GM23338 (cell line): Measurements from ENCODE around the gene FGF11.

Source experiments
- CTCF ChIP-seq, 2 experiments: fragments of 200-600 bp in 1 of 2; sonication (generic) in 1 of 2; conservative IDR thresholded peaks; 2 replicates each; pipeline versions ENCODE4 v1.5.1 to v1.6.1; 2016 to 2017; ENCODE audit warnings: antibody characterized with exemption in 2 of 2, low read depth in 2 of 2, mild to moderate bottlenecking in 2 of 2, moderate library complexity in 1 of 2
- EZH2 ChIP-seq: fragments of 200-600 bp; sonication (generic); IDR thresholded peaks from one replicate; pipeline ENCODE4 v1.8.0; 2017; ENCODE audit warnings: antibody characterized with exemption, mild to moderate bottlenecking, low read depth; ENCODE audit not compliant: unreplicated experiment
- POLR2AphosphoS5 ChIP-seq: IDR thresholded peaks from 2 replicates; pipeline ENCODE4 v1.6.1; 2016; ENCODE audit warnings: antibody characterized with exemption, low read depth
- ZNF114 ChIP-seq: fragments of 250-450 bp; sonication (Bioruptor Pico); IDR thresholded peaks from 2 replicates; pipeline ENCODE4 v1.5.0; 2020; ENCODE audit warnings: mild to moderate bottlenecking, moderate library complexity

GRCh38 chr17:7403727-7403976, 35.7 kb upstream of the FGF11 start:
- TF ChIP-seq CTCF (conservative IDR thresholded peaks at IDR 0.05; ENCODE audit: low read depth in 2 of 2) (no peak), POLR2AphosphoS5 (no peak), EZH2 (no peak), ZNF114 (CRISPR knock-in tag) (no peak)
